HFF-Myc (cell line): ENCODE measurements around the gene TSNAXIP1.

Source experiments
- DNase-seq: peaks from one replicate; pipeline ENCODE4 v3.0.0-alpha.2; 2011; ENCODE audit warnings: low read depth; ENCODE audit errors: extremely low read depth
- H3K4me3 ChIP-seq: replicated peaks from 2 replicates; pipeline ENCODE4 v1.5.1; 2011; ENCODE audit warnings: low read depth, mild to moderate bottlenecking, control low read depth, low read length
- TF ChIP-seq, protein P1 (sequence below): IDR thresholded peaks from 2 replicates; pipeline ENCODE4 v1.5.1; 2012; ENCODE audit warnings: mild to moderate bottlenecking, low read depth, low read length, control low read depth; ENCODE audit errors: missing control alignments

Gene TSNAXIP1

DNA sequence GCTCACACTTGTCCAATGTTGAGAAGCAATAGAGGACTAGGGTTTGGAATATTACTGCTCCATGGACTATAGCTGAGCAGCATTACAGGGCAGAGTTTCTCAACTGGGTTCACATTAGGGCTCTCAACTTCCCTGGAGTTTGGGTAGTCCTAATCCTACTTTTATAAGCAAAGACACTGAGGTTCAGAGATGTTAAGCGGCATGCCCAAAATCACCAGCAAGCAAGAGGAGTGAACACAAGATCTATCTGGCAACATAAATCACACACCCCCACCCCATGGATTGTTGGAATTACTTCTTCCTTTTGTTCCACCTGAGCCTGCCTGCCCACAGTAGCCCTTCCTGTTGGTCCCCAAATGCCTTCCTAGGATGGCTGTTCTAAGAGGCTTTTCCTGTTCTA lies 5.2 kb downstream of the TSNAXIP1 start:
- no peak for DNase-seq
- TF ChIP-seq, protein P1, sequence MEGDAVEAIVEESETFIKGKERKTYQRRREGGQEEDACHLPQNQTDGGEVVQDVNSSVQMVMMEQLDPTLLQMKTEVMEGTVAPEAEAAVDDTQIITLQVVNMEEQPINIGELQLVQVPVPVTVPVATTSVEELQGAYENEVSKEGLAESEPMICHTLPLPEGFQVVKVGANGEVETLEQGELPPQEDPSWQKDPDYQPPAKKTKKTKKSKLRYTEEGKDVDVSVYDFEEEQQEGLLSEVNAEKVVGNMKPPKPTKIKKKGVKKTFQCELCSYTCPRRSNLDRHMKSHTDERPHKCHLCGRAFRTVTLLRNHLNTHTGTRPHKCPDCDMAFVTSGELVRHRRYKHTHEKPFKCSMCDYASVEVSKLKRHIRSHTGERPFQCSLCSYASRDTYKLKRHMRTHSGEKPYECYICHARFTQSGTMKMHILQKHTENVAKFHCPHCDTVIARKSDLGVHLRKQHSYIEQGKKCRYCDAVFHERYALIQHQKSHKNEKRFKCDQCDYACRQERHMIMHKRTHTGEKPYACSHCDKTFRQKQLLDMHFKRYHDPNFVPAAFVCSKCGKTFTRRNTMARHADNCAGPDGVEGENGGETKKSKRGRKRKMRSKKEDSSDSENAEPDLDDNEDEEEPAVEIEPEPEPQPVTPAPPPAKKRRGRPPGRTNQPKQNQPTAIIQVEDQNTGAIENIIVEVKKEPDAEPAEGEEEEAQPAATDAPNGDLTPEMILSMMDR, result no peak
- no peak overlapping the region for H3K4me3 ChIP-seq

GRCh38 chr16:67814567-67814966 lies 7.9 kb downstream of the TSNAXIP1 start:
- H3K4me3 ChIP-seq, result no peak overlapping the region
- TF ChIP-seq, protein P1, result no peak
- DNase-seq, result no peak

DNA sequence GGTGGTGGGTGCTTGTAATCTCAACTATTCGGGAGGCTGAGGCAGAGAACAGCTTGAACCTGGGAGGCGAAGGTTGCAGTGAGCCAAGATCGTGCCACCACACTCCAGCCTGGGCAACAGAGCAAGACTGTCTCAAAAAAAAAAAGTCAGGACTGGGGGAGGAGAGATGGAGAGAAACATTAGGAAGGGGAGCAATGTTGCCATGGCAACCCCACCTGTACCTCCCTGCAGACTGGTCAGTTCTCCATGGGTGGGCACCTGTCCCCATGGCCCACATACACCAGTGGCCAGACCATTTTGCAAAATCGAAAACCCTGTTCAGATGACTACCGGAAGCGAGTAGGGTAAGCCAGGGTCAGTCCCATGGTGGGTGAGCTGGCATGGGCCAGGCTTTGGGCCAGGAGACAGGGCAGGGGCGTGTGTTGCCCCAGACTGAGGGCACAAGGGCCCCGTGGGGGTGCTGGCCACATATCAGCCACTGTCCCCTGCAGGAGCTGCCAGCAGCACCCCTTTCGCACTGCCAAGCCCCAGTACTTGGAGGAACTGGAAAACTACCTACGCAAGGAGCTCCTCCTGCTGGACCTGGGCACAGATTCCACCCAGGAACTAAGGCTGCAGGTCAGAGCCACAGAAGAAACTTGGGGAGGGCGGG lies 14.0 kb downstream of the TSNAXIP1 start:
- TF ChIP-seq, protein P1, result no peak
- DNase-seq, result no peak
- H3K4me3 ChIP-seq, result no peak overlapping the region

DNA sequence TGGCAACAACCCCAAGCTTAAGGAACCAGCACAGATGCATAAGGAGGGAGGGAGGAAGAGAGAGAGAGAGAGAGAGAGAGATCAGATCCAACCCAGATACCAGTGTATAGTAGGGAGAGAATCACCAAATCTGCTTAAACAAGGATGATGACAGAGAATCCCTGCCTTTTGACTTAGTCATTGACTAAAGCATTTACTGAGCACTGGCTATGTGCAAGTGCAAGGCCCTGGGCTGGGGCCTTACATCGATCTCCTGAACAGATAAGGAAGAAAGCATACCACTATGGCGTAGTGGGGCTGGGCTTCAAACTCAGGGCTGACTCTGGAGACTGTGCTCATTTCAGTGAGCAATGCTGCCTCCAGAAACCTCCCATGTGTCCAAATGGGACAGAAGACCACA lies 15.8 kb downstream of the TSNAXIP1 start:
- TF ChIP-seq, protein P1, result no peak
- H3K4me3 ChIP-seq, result no peak overlapping the region
- DNase-seq, result no peak

DNA sequence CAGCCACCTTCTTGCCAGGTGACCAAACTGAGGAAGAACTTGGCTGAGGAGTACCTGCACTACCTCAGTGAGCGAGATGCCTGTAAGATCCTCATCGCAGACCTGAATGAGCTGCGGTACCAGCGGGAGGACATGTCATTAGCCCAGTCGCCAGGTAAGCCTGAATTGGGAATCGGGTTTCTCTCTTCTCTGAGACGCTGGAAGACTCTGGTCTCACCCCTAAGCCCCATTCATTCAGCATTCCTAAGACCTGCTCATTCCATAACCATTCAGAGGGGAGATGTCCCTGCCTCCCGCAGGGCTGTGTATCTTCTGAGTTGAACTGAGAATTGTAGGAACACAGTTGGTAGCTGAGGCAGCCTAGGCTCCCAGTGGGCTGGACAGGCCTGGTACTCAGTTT lies 18.4 kb downstream of the TSNAXIP1 start:
- no peak overlapping the region for H3K4me3 ChIP-seq
- DNase-seq, result no peak
- TF ChIP-seq, protein P1, result no peak

DNA sequence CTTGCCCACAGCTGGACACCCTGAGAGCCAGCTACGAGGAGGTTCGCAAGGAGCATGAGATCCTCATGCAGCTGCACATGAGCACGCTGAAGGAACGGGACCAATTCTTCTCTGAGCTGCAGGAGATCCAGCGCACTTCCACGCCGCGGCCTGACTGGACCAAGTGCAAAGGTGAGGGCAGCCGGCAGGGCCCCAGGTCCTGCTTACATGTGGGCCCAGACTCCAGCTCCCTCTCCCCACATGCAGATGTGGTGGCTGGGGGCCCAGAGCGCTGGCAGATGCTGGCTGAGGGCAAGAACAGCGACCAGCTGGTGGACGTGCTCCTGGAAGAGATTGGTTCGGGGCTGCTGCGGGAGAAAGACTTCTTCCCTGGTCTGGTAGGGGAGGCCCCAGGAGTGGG lies 19.2 kb downstream of the TSNAXIP1 start:
- TF ChIP-seq, protein P1, result no peak
- H3K4me3 ChIP-seq, result no peak overlapping the region
- DNase-seq, result no peak

- no peak overlapping the region for H3K4me3 ChIP-seq
- TF ChIP-seq, protein P1, result no peak
- no peak for DNase-seq
Measured at GRCh38 chr16:67828651-67829050, 22.0 kb downstream of the TSNAXIP1 start.
